K562 (cell line): Measurements from ENCODE around the gene ZNF680. TPM values are rescaled to one million over a fixed set of nuclear protein-coding genes. Genes with fewer than 3 reads are reported as not detected.
"Not testable (repeated sequence)": the region's sequence is repeated elsewhere in the genome, so short reads cannot be mapped to it uniquely, and the experiment has no call there.

Experiments used
- ATAC-seq: fragments of 200-7000 bp; cut with Tn5 transposase; 3 replicates; pipeline ENCODE4 v1.9.1; 2020; ENCODE audit warnings: moderate library complexity
- BruUV-seq: library from RNA; stranded (reverse); fragments of 400-500 nt; replicated peaks from 2 replicates; lab custom pipeline; 2021; lab: Mats Ljungman, UMichigan
- CTCF ChIA-PET: fragments of 300-600 bp; formaldehyde crosslinking; extraction: SDS; loops from one replicate; lab custom pipeline; 2021; ENCODE audit warnings: low intra/inter-chr PET ratio; lab: Yijun Ruan, JAX
- POLR2A ChIA-PET: fragments of 300-600, 350-650 bp; sonication (Branson Sonifier 250); formaldehyde crosslinking; extraction: SDS; loops from one replicate; lab custom pipeline; 2021; ENCODE audit warnings: antibody characterized with exemption, inconsistent platforms; lab: Yijun Ruan, JAX
- DNase-seq, 4 experiments: peaks; one replicate each; pipeline versions ENCODE4 v3.0.0 to v3.0.0-alpha.2; 2011 to 2018; ENCODE audit warnings: low spot score in 3 of 4, mixed read lengths in 3 of 4; ENCODE audit errors: extremely low read depth in 1 of 4
- FAIRE-seq: peaks from 2 replicates; lab custom pipeline; 2011; peaks lifted over from hg19 to GRCh38; lab: Jason Lieb, UNC
- H2AFZ ChIP-seq: 2 replicates; pipeline ENCODE4 v1.6.0; 2011; ENCODE audit warnings: low read depth, low read length, control low read depth, inconsistent platforms
- H3K27ac ChIP-seq: fragments of 200-600 bp; 3 replicates; pipeline ENCODE4 v1.8.0; 2011; ENCODE audit warnings: low read depth, mild to moderate bottlenecking, control low read depth, inconsistent platforms, low read length, moderate library complexity, mixed read lengths; ENCODE audit errors: extremely low read depth
- H3K27me3 ChIP-seq, 2 experiments: fragments of 300-600 bp in 1 of 2; 2 replicates in 1 of 2; 3 replicates in 1 of 2; pipeline versions ENCODE4 v1.6.0 to v1.8.0; 2011; ENCODE audit warnings: inconsistent platforms in 2 of 2, low read length in 2 of 2, mild to moderate bottlenecking in 1 of 2, mixed read lengths in 1 of 2, moderate library complexity in 1 of 2; ENCODE audit not compliant: control insufficient read depth in 2 of 2, insufficient read depth in 2 of 2
- H3K36me3 ChIP-seq: fragments of 300-600 bp; 3 replicates; pipeline ENCODE4 v1.8.0; 2011; ENCODE audit warnings: mild to moderate bottlenecking, low read length, inconsistent platforms; ENCODE audit not compliant: control insufficient read depth, insufficient read depth
- H3K4me1 ChIP-seq, 2 experiments: fragments of 200-600 bp in 1 of 2; replicated peaks in 1 of 2; 2 replicates in 1 of 2; 3 replicates in 1 of 2; pipeline versions ENCODE4 v1.5.1 to v1.8.0; 2011; ENCODE audit warnings: inconsistent platforms in 2 of 2, low read length in 2 of 2, mild to moderate bottlenecking in 1 of 2, mixed read lengths in 1 of 2, moderate library complexity in 1 of 2; ENCODE audit not compliant: control insufficient read depth in 2 of 2, insufficient read depth in 2 of 2
- H3K4me2 ChIP-seq: 2 replicates; pipeline ENCODE4 v1.6.1; 2011; ENCODE audit warnings: low read length, control low read depth, inconsistent platforms, mixed read lengths; ENCODE audit not compliant: insufficient read depth
- H3K4me3 ChIP-seq: fragments of 200-600 bp; sonication (generic), shearing (Covaris generic); 2 replicates; pipeline ENCODE4 v1.5.1; 2016; ENCODE audit warnings: control low read depth, inconsistent platforms
- H3K79me2 ChIP-seq: fragments of 200-600 bp; 3 replicates; pipeline ENCODE4 v1.8.0; 2011; ENCODE audit warnings: low read length, inconsistent platforms; ENCODE audit not compliant: control insufficient read depth, insufficient read depth
- H3K9ac ChIP-seq, 2 experiments: 2 replicates each; pipeline versions ENCODE4 v1.6.0 to v1.6.1; 2011; ENCODE audit warnings: low read depth in 2 of 2, low read length in 2 of 2, control low read depth in 1 of 2, inconsistent platforms in 1 of 2, mild to moderate bottlenecking in 1 of 2, mixed read lengths in 1 of 2; ENCODE audit not compliant: insufficient read depth in 1 of 2
- H3K9me1 ChIP-seq: one replicate; pipeline ENCODE4 v1.6.0; 2011; ENCODE audit warnings: inconsistent platforms, mild to moderate bottlenecking, low read length, moderate library complexity; ENCODE audit not compliant: control insufficient read depth, insufficient read depth
- H3K9me3 ChIP-seq: replicated peaks from 2 replicates; pipeline ENCODE4 v1.5.1; 2011; ENCODE audit warnings: low read depth, low read length, inconsistent platforms; ENCODE audit not compliant: control insufficient read depth, insufficient read depth
- H4K20me1 ChIP-seq: replicated peaks from 2 replicates; pipeline ENCODE4 v1.6.1; 2011; ENCODE audit warnings: low read length, inconsistent platforms, mixed read lengths; ENCODE audit not compliant: control insufficient read depth, insufficient read depth
- ARID1B ChIP-seq: fragments of 450-650 bp; IDR thresholded peaks from 2 replicates; pipeline ENCODE4 v1.6.1; 2016; ENCODE audit warnings: antibody characterized with exemption, mild to moderate bottlenecking, inconsistent platforms
- NFYB ChIP-seq: IDR thresholded peaks from 2 replicates; pipeline ENCODE4 v1.6.1; 2011; ENCODE audit warnings: mild to moderate bottlenecking, moderate library complexity; ENCODE audit not compliant: insufficient read length; ENCODE audit errors: extremely low read depth
- WGBS: fragments of 100-300 bp; shearing (Covaris generic); methylation state at CpG from one replicate; pipeline ENCODE4 v1.1.6; 2016; ENCODE audit warnings: low coverage, mixed read lengths; ENCODE audit not compliant: insufficient coverage; ENCODE audit errors: missing lambda C conversion rate; 5-methylcytosine and 5-hydroxymethylcytosine counted together
- in situ Hi-C: fragments of 300-500 bp; cut with MboI; formaldehyde crosslinking; loops from 4 replicates; pipeline ENCODE4 v1.15.0; 2018; ENCODE audit warnings: inconsistent platforms, mixed read lengths
- intact Hi-C: fragments of 100-400 bp; cut with micrococcal nuclease; formaldehyde crosslinking; loops from 2 replicates; pipeline ENCODE4 v1.14.2; 2022
- polyA plus RNA-seq, 8 experiments: library from polyadenylated mRNA; depleted of rRNA in 4 of 8; stranded (reverse) in 5 of 8; unstranded in 3 of 8; fragments of >200 nt; fragmentation: Nextera tagmentation in 2 of 8; fragmentation: Illumina TruSeq in 1 of 8; extraction: Ambion mirVana in 2 of 8; extraction: Trizol in 1 of 8; gene quantifications; 2 replicates each; pipeline versions ENCODE4 v1.2.1 to v1.2.3, GENCODE V29; 2011 to 2014; ENCODE audit warnings: inconsistent platforms in 1 of 8, missing spikeins in 1 of 8
- total RNA-seq, 7 experiments: library from RNA; depleted of rRNA in 6 of 7; stranded (reverse); fragments of >200 nt in 6 of 7; fragmentation: Illumina TruSeq in 2 of 7; extraction: Trizol in 2 of 7; gene quantifications; 2 replicates each; pipeline versions ENCODE4 v1.2.1 to v1.2.3, GENCODE V29; 2011 to 2021; ENCODE audit warnings: low replicate concordance in 1 of 7

Gene ZNF680
- total and polyA plus RNA-seq, 9 of the 15 experiments (the other 6 are each of a cell fraction or from before 2014, with no cell fraction given) = 7.0 to 25.0 (median 12.0) TPM

DNA sequence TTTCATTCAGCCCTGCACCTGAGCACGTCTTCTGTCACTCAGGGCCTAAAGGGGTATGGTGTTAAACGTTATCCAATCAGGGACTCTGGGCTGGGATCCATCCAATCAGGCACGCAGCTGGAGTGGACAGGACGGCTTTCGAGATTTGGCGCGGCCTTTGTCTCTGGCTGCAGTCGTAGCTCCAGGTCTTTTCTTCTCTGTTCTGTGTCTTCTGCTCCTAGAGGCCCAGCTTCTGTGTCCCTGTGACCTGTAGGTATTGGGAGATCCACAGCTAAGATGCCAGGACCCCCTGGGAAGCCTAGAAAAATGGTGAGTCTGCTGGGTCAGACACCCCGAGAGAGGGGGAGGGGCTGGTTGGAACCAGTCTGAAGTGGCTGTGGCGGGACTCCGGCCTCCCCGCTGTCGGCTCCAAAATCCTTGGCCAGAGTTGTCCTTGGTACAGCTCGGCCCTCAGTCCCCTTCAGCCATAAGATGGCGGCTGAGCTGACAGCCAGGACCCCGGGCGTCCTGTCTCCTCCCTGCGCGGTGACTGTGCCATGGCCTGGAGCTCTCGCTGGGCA is 11.7 kb upstream of the ZNF680 start:
- Histone ChIP-seq H3K9ac (no peak overlapping the region), H3K9me1 (no peaks in the 10 kb centered on the region), H2AFZ (no peak overlapping the region), H3K27ac (no peak overlapping the region), H3K36me3 (no peaks in the 10 kb centered on the region), H3K9me3 (peaks cover 4% of the 10 kb centered on the region; the same call in 1 of the 2 replicates), H3K27me3 (no peaks in the 10 kb centered on the region), H4K20me1 (no peaks in the 10 kb centered on the region), H3K79me2 (no peaks in the 10 kb centered on the region), H3K4me3 (no peak overlapping the region), H3K4me1 (peaks cover 0 to 4% of the 10 kb centered on the region in 2 experiments; a peak in 1 of 5 replicates), H3K4me2 (no peak overlapping the region)
- 39% methylated on average over 14 of the region's 20 CpGs for WGBS
- intact Hi-C loops (no loop called here), in situ Hi-C loops (no loop called here)
- DNase-seq (no peak), ATAC-seq (no peak; the same call in 1 of the 3 replicates), FAIRE-seq (no peak)
- POLR2A ChIA-PET = no interaction called here
- CTCF ChIA-PET = no interaction called here
- no TSS peak for BruUV-seq
- no peak for TF ChIP-seq ARID1B
- peak; percentile 36 for TF ChIP-seq NFYB

GRCh38 chr7:64570284-64570605 is 7.4 kb upstream of the ZNF680 start:
- H3K4me2 ChIP-seq, H3K4me1 ChIP-seq, CTCF ChIA-PET, H2AFZ ChIP-seq, DNase-seq, FAIRE-seq, POLR2A ChIA-PET, H3K4me3 ChIP-seq, H3K9me3 ChIP-seq, intact Hi-C loops, BruUV-seq, in situ Hi-C loops, H4K20me1 ChIP-seq, H3K9ac ChIP-seq, H3K36me3 ChIP-seq, H3K27ac ChIP-seq, ATAC-seq, H3K79me2 ChIP-seq, H3K27me3 ChIP-seq, H3K9me1 ChIP-seq: not testable (repeated sequence)
- WGBS = 17% methylated on average over 2 of the region's 30 CpGs

GRCh38 chr7:64569372-64570283 is 6.8 kb upstream of the ZNF680 start:
- H3K4me3 ChIP-seq, H3K9me1 ChIP-seq, in situ Hi-C loops, H4K20me1 ChIP-seq, POLR2A ChIA-PET, H3K27ac ChIP-seq, ATAC-seq, H3K79me2 ChIP-seq, H3K36me3 ChIP-seq, H2AFZ ChIP-seq, DNase-seq, H3K27me3 ChIP-seq, intact Hi-C loops, BruUV-seq, H3K9ac ChIP-seq, FAIRE-seq, H3K9me3 ChIP-seq, H3K4me2 ChIP-seq, CTCF ChIA-PET, H3K4me1 ChIP-seq: not testable (repeated sequence)
- 58% methylated on average over 54 of the region's 74 CpGs for WGBS
